ENCODE data around the gene MC3R. TPM values are rescaled to one million over a fixed set of nuclear protein-coding genes. Genes with fewer than 3 reads are reported as not detected.

The MC3R gene
- total RNA-seq, 3 donors from 2014 or later (not counting 1 experiment from before 2014, with no cell fraction given), result not detected

DNA sequence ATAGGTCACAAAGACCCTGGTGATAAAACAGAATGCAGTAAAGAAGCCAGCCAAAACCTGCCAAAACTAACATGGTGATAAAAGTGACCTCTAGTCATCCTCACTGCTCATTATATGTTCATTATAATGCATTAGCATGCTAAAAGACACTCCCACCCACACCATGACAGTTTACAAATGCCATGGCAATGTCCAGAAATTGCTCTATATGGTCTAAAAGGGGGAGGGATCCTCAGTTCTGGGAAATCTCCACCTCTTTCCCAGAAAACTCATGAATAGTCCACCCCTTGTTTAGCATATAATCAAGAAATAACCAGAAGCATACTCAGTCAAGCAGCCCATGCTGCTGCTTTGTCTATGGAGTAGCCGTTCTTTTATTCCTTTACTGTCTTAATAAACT, 40.4 kb upstream of the MC3R start:
- no peak for DNase-seq
- no peaks in the 10 kb centered on the region for H3K9me3 ChIP-seq (ENCODE audit: control insufficient read depth, insufficient read depth, low read length)
- H3K4me3 ChIP-seq (ENCODE audit: low read length), result no peak overlapping the region
- H3K4me1 Mint-ChIP-seq, result peaks cover 27 to 30% of the 10 kb centered on the region in 2 donors
- no peak for ATAC-seq
- no peaks in the 10 kb centered on the region for H3K36me3 ChIP-seq (ENCODE audit: control insufficient read depth, insufficient read depth, low read length)
- H3K4me3 Mint-ChIP-seq, result peak overlapping the region; percentile 29
- H3K27me3 Mint-ChIP-seq (ENCODE audit: low read depth in 2 of 2), result peaks cover 0 to under 1% of the 10 kb centered on the region in 2 donors
- peaks cover 7% of the 10 kb centered on the region for H3K4me1 ChIP-seq (ENCODE audit: control insufficient read depth, insufficient read depth, low read length)
- intact Hi-C loops (cut with micrococcal nuclease), result no loop called here
- WGBS (ENCODE audit: insufficient coverage), result 100% methylated on average over 1 of the region's 1 CpG
- no peaks in the 10 kb centered on the region for H3K27me3 ChIP-seq (ENCODE audit: control insufficient read depth, insufficient read depth, low read length)
- no peak overlapping the region for H3K27ac ChIP-seq (ENCODE audit: low read length)
- H3K9me3 Mint-ChIP-seq, result no peaks in the 10 kb centered on the region
- TF ChIP-seq, protein P1, sequence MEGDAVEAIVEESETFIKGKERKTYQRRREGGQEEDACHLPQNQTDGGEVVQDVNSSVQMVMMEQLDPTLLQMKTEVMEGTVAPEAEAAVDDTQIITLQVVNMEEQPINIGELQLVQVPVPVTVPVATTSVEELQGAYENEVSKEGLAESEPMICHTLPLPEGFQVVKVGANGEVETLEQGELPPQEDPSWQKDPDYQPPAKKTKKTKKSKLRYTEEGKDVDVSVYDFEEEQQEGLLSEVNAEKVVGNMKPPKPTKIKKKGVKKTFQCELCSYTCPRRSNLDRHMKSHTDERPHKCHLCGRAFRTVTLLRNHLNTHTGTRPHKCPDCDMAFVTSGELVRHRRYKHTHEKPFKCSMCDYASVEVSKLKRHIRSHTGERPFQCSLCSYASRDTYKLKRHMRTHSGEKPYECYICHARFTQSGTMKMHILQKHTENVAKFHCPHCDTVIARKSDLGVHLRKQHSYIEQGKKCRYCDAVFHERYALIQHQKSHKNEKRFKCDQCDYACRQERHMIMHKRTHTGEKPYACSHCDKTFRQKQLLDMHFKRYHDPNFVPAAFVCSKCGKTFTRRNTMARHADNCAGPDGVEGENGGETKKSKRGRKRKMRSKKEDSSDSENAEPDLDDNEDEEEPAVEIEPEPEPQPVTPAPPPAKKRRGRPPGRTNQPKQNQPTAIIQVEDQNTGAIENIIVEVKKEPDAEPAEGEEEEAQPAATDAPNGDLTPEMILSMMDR (IDR thresholded peaks at IDR 0.05), result no peak
- no peaks in the 10 kb centered on the region for H3K36me3 Mint-ChIP-seq
- H3K27ac Mint-ChIP-seq, result peak overlapping the region in 1 of 2 donors; percentile 31

DNA sequence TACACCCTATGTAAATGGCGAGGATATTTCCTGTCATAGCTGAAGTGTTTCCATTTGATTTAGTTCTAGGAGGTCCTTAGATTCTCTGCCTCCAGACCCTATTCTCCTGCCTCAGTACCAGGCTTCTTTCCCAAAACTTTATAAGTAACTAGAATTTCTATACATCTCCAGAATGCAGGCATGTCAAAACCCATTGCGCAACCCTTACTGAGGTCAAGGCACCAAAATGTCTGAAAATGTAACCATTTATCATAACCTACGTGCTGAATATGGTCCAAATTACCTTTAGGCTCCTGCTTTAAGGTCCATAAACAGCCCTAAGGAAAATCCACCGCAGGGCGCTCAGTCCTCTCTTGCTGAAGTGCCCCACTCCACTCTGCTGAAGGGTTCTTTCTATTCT, 37.5 kb upstream of the MC3R start:
- H3K4me3 Mint-ChIP-seq, result no peak overlapping the region
- intact Hi-C loops (cut with micrococcal nuclease), result no loop called here
- ATAC-seq, result no peak
- H3K9me3 Mint-ChIP-seq, result no peaks in the 10 kb centered on the region
- Histone ChIP-seq H3K27me3 (ENCODE audit: control insufficient read depth, insufficient read depth, low read length) (no peaks in the 10 kb centered on the region), H3K36me3 (ENCODE audit: control insufficient read depth, insufficient read depth, low read length) (no peaks in the 10 kb centered on the region), H3K4me1 (ENCODE audit: control insufficient read depth, insufficient read depth, low read length) (peaks cover 7% of the 10 kb centered on the region), H3K4me3 (ENCODE audit: low read length) (no peak overlapping the region), H3K9me3 (ENCODE audit: control insufficient read depth, insufficient read depth, low read length) (no peaks in the 10 kb centered on the region), H3K27ac (ENCODE audit: low read length) (no peak overlapping the region)
- no peak for DNase-seq
- no peak overlapping the region for H3K27ac Mint-ChIP-seq
- TF ChIP-seq, protein P1 (IDR thresholded peaks at IDR 0.05), result no peak
- H3K4me1 Mint-ChIP-seq, result peaks cover 27 to 30% of the 10 kb centered on the region in 2 donors
- WGBS (ENCODE audit: insufficient coverage), result 79% methylated on average over 5 of the region's 5 CpGs
- H3K27me3 Mint-ChIP-seq (ENCODE audit: low read depth in 2 of 2), result peaks cover 6 to 25% of the 10 kb centered on the region in 2 donors
- no peaks in the 10 kb centered on the region for H3K36me3 Mint-ChIP-seq

DNA sequence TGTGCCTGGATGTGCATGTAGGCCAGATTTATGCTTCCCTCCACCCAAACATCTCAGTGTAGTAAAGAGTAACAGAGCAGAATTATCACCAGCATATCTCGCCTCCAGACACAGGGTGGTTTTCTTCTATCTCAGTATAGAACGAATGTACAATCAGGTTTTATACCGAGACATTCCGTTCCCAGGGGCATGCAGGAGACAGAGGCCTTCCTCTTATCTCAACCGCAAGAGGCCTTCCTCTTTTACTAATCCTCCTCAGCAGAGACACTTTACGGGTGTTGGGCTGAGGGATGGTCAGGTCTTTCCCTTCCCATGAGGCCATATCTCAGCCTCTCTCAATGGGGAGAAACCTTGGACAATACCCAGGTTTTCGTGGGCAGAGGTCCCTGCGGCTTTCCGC, 36.4 kb upstream of the MC3R start:
- Histone ChIP-seq H3K27me3 (ENCODE audit: control insufficient read depth, insufficient read depth, low read length) (no peaks in the 10 kb centered on the region), H3K4me3 (ENCODE audit: low read length) (no peak overlapping the region), H3K27ac (ENCODE audit: low read length) (no peak overlapping the region), H3K9me3 (ENCODE audit: control insufficient read depth, insufficient read depth, low read length) (no peaks in the 10 kb centered on the region), H3K36me3 (ENCODE audit: control insufficient read depth, insufficient read depth, low read length) (no peaks in the 10 kb centered on the region), H3K4me1 (ENCODE audit: control insufficient read depth, insufficient read depth, low read length) (peaks cover 7% of the 10 kb centered on the region)
- no peak overlapping the region for H3K4me3 Mint-ChIP-seq
- H3K27ac Mint-ChIP-seq, result no peak overlapping the region
- WGBS (ENCODE audit: insufficient coverage), result 42% methylated on average over 9 of the region's 9 CpGs
- H3K36me3 Mint-ChIP-seq, result no peaks in the 10 kb centered on the region
- TF ChIP-seq, protein P1 (IDR thresholded peaks at IDR 0.05), result no peak
- intact Hi-C loops (cut with micrococcal nuclease), result no loop called here
- peaks cover 7 to 28% of the 10 kb centered on the region in 2 donors for H3K27me3 Mint-ChIP-seq (ENCODE audit: low read depth in 2 of 2)
- DNase-seq (no peak), ATAC-seq (no peak)
- no peaks in the 10 kb centered on the region for H3K9me3 Mint-ChIP-seq
- H3K4me1 Mint-ChIP-seq, result peaks cover 27 to 30% of the 10 kb centered on the region in 2 donors

DNA sequence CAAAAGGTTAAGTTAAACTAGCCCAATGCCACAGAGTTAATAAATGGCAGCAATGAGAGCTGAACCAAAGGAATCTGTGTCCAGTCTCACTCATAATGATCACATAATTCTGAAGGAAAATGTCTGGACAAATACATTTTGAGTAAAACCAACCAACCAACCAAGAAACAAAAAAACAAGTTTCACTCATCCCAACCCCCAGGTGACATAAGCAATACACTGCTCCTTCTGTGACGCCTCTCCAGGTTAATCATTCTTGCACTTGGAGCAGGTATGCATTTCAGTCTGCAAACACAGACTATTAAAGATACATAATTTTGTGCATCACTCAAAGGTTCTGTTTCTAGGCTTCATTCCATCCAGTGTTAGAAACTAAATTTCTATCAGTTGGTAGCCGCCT, 35.2 kb upstream of the MC3R start:
- no peaks in the 10 kb centered on the region for H3K9me3 Mint-ChIP-seq
- H3K27me3 Mint-ChIP-seq (ENCODE audit: low read depth in 2 of 2), result peaks cover 7 to 33% of the 10 kb centered on the region in 2 donors
- H3K4me1 Mint-ChIP-seq, result peaks cover 17 to 19% of the 10 kb centered on the region in 2 donors
- no peak overlapping the region for H3K4me3 Mint-ChIP-seq
- Histone ChIP-seq H3K4me1 (ENCODE audit: control insufficient read depth, insufficient read depth, low read length) (peaks cover 7% of the 10 kb centered on the region), H3K27ac (ENCODE audit: low read length) (no peak overlapping the region), H3K36me3 (ENCODE audit: control insufficient read depth, insufficient read depth, low read length) (no peaks in the 10 kb centered on the region), H3K27me3 (ENCODE audit: control insufficient read depth, insufficient read depth, low read length) (no peaks in the 10 kb centered on the region), H3K4me3 (ENCODE audit: low read length) (no peak overlapping the region), H3K9me3 (ENCODE audit: control insufficient read depth, insufficient read depth, low read length) (no peaks in the 10 kb centered on the region)
- no peaks in the 10 kb centered on the region for H3K36me3 Mint-ChIP-seq
- no peak overlapping the region for H3K27ac Mint-ChIP-seq
- no peak for ATAC-seq
- TF ChIP-seq, protein P1 (IDR thresholded peaks at IDR 0.05), result no peak
- WGBS (ENCODE audit: insufficient coverage), result 93% methylated on average over 2 of the region's 2 CpGs
- intact Hi-C loops (cut with micrococcal nuclease), result no loop called here
- DNase-seq, result no peak

All from natural killer cell (primary cell).